HG02852 (cell line): ENCODE measurements around the gene KCNJ3.

Source experiments
- ATAC-seq: cut with Tn5 transposase; IDR thresholded peaks from one replicate; pipeline ENCODE4 v1.9.1; 2021; ENCODE audit warnings: mild to moderate bottlenecking, moderate library complexity; ENCODE audit not compliant: unreplicated experiment

The KCNJ3 gene

GRCh38 chr2:154698296-154698720, at the start of gene KCNJ3:
Gene KCNJ3 (plus strand): TSS chr2:154698695. CDS start chr2:154698776, 81 bp downstream.
- ATAC-seq = no peak

- ATAC-seq = no peak
These were observed 43.0 kb upstream of the KCNJ3 start for GRCh38 chr2:154655499-154655898.

- no peak for ATAC-seq
These were observed 39.6 kb upstream of the KCNJ3 start for GRCh38 chr2:154658854-154659253.

- no peak for ATAC-seq
These were observed 34.2 kb upstream of the KCNJ3 start for GRCh38 chr2:154664248-154664647.

- no peak for ATAC-seq
These were observed 28.4 kb upstream of the KCNJ3 start for GRCh38 chr2:154670083-154670482.

- no peak for ATAC-seq
These were observed 24.8 kb upstream of the KCNJ3 start for GRCh38 chr2:154673694-154674093.

- no peak for ATAC-seq
These were observed 21.1 kb upstream of the KCNJ3 start for GRCh38 chr2:154677401-154677800.

- ATAC-seq = no peak
These were observed 16.8 kb upstream of the KCNJ3 start for GRCh38 chr2:154681741-154682140.

GRCh38 chr2:154686162-154686561, 12.3 kb upstream of the KCNJ3 start:
- ATAC-seq = no peak

- no peak for ATAC-seq
These were observed 10.1 kb upstream of the KCNJ3 start for GRCh38 chr2:154688373-154688772.

- ATAC-seq = no peak
These were observed 9.3 kb upstream of the KCNJ3 start for GRCh38 chr2:154689158-154689557.

GRCh38 chr2:154692927-154693326, 5.6 kb upstream of the KCNJ3 start:
- ATAC-seq = no peak

GRCh38 chr2:154693741-154694340, 4.7 kb upstream of the KCNJ3 start:
- ATAC-seq = no peak

- no peak for ATAC-seq
These were observed 3.6 kb upstream of the KCNJ3 start for GRCh38 chr2:154694881-154695280.

- no peak for ATAC-seq
These were observed 2.1 kb upstream of the KCNJ3 start for GRCh38 chr2:154696369-154696768.

- no peak for ATAC-seq
These were observed 1.6 kb upstream of the KCNJ3 start for GRCh38 chr2:154696810-154697417.

- no peak for ATAC-seq
These were observed 860 bp upstream of the KCNJ3 start for GRCh38 chr2:154697418-154698252.

GRCh38 chr2:154698721-154699574, 453 bp downstream of the KCNJ3 start:
- ATAC-seq = no peak

GRCh38 chr2:154699575-154699930, 1.1 kb downstream of the KCNJ3 start:
- ATAC-seq = no peak

GRCh38 chr2:154700136-154700535, 1.6 kb downstream of the KCNJ3 start:
- ATAC-seq = no peak

GRCh38 chr2:154704991-154705390, 6.5 kb downstream of the KCNJ3 start:
- no peak for ATAC-seq
